ENCODE measurements around the gene TREX2.

Gene TREX2, protein sequence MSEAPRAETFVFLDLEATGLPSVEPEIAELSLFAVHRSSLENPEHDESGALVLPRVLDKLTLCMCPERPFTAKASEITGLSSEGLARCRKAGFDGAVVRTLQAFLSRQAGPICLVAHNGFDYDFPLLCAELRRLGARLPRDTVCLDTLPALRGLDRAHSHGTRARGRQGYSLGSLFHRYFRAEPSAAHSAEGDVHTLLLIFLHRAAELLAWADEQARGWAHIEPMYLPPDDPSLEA

DNA sequence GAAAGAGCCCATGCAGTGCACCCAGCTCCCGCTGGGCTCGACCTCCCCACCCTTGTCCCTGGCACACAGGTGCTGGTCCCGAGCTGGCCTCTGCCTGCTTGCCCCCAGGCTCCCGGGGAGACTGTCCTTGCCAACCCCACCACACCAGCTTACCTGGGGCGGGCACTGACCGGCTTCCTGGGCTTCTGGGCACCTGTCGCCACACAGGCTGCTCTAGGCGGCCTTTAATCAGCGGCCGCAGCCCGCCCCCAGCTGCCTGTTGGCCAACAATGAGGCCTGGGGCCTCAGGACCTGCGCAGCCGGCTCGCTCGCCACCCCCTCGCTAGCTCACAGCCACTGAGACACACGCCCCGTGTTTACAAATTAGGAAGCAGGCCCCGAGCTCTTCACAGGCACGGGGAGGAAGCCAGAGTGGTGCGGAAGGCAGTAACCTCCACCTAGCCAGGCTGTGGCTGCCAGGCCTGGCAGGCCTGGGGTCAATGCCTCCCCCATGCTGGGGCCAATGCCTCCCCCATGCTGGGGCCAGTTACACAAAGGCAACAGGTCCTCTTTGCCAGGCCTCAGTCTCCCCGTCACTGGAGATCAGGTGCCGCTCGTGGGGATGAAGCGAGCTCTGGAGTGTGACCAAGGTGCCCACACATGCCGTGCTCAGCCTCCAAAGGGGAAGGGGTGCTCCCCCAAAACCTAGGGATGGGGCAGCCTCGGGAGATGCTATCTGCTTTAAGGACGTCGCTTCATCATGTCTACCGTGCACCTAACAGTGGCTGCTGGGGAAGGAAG, at the start of gene TREX2:
Gene TREX2, minus strand, starts transcription at position 201 of the 780 bp plus-strand sequence. CDS start 626 bp downstream, outside the sequence.
- no peak for DNase-seq

DNA sequence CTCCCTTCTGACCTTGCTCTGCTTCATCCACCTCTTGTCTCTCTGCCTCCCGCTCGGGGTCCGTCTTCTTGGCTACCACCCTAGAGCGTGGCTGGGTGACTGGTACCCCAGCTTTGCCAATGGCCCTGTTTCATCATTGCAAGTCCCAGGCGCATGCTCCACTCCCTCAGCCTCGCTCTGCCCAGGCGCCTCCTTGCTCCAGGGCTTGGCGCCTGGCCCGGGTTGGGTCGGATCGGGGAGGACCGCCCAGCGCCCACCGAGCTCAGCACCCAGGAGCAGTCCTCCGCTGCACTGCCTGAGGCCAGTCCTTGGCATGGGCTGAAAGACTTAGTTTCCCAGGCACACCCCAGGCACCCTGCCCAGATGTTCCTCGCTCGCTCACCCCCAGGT, 49.5 kb upstream of the TREX2 start:
- DNase-seq, result no peak

DNA sequence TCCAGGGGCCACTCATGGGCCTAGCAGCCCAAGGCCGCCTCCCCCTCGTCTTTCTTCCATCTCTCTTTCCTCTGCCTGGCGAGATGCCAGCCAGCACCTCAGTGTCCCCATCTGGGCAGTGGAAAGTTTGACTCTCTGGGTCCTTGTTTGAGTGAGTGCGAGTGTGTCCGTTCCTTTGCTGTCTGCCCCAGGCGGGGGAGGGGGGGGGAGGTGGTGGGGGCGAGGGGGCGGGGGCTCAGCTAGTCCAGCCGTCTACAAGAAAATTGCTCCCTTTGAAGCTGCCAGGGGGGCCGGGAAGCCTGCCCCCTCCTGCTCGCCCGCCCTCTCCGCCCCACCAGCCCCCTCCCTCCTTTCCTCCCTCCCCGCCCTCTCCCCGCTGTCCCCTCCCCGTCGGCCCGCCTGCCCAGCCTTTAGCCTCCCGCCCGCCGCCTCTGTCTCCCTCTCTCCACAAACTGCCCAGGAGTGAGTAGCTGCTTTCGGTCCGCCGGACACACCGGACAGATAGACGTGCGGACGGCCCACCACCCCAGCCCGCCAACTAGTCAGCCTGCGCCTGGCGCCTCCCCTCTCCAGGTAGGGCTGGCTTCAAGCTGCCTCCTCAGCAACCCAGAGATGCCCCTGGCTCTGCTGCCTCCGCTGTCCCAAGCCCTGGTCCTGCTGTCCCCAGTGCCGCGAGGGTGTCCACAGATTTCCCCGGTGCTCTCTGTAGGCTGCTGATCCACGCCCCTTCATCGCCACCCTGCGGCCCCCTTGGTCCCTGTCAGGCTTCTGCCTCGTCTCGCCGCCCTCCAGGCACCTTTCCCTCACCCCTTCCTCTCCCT, 48.9 kb upstream of the TREX2 start, which contains the start of gene BGN:
Gene BGN, plus strand, starts transcription at position 440 of the 821 bp plus-strand sequence. CDS start 9,652 bp downstream, outside the sequence.
- DNase-seq, result no peak

DNA sequence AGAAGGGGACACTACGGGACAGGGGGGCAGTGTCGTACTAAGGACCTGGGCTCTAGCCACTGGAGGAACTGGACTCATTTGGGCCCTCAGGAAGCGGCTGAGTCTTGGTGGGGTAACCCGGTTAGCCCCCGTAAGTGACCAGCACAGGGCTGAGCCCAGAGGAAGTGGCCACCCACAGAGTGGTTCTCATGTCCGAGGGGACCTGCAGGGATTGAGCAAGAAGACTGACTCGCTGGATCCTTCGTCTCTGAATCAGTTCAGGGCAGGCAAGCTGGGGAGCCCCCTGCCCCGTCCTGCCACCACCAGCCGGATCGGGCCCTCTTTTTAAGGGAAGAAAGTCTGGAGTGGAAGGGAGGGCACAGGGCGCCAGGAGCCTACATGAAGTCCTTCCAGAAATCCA, 48.2 kb upstream of the TREX2 start:
- DNase-seq, result no peak

DNA sequence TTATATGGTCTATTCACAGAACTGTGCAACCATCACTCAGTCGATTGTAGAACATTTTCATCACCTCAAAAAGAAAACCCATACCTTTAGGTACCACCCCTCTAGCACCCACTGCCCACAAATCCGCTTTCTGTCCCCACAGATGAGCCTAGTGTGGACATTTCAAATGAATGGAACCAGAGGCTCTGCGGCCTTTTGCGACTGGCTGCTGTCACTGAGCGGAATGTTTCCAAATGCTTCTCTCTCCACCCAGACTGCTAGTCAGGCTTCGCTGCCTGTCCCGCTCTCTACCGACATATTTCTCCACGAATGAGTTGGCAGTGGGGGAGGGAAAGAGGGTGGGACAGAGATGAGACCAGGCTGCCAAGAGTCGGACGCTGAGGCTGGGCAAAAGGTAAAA, 47.2 kb upstream of the TREX2 start:
- DNase-seq, result no peak

DNA sequence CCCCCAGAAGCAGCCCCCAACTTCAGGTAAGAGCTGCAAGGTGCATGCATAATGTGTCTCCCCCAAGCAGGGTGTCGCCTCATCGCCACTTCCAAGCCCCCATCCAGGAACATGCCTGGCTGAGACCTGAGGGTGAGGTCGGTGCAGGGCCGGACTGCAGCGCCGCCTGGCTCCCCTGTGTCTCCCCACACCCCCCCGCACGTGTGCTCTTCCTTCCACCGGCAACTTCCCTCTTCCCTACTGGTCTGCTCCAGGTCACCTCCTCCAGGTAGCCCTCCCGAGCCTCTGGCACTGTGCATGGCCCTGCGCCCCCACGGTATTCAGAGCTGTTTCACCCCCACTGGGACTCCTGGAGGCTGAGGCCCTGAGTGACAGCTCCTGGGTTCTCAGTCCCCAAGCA, 46.7 kb upstream of the TREX2 start:
- no peak for DNase-seq

DNA sequence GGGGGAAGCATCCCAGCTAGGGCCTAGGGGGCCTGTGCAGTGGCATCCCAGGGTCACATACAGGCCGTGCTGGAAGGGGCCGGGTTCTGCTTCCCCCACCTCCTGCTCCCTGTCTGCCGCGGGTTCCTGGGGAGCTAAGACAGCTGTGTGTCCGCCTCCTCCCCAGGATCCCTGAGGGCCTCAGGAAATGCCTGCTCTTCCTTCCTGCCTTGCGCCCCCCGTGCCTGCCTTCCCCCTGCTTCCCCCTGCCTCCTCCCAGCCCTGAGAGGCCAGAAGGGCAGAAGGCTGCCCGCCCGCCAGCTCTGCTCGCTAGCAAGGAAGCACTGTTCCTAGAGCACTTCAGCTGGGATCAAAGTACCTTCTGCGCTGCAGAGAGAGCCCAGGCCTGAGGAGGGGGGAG, 46.1 kb upstream of the TREX2 start:
- no peak for DNase-seq

DNA sequence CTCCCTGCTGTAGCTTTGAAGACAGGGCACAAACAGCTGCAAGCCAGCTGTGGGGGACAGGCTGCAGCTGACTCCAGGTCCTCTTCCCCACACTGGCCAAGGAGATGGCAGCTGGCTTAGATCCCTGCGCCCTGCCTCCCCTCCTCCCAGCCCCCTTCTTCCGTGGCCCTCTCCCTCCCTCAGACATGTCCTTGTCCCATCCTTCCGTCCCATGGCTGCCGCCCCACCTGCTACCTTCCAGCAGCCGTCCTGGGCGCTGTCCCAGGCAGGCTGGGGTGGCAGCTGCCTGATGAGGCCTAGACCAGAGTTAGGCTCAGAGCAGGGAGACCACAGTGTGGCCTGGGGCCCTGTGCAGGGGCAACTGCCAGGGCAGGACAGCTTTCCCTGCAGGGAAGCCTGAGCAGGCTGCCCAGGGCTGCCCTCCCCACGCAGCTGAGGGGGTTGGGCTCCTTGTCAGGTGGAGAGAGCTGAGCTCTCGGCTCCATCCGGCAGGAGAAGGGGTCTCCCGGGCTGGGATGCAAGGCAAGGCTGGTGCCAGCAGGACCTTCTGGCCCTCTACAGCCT, 45.6 kb upstream of the TREX2 start:
- no peak for DNase-seq

DNA sequence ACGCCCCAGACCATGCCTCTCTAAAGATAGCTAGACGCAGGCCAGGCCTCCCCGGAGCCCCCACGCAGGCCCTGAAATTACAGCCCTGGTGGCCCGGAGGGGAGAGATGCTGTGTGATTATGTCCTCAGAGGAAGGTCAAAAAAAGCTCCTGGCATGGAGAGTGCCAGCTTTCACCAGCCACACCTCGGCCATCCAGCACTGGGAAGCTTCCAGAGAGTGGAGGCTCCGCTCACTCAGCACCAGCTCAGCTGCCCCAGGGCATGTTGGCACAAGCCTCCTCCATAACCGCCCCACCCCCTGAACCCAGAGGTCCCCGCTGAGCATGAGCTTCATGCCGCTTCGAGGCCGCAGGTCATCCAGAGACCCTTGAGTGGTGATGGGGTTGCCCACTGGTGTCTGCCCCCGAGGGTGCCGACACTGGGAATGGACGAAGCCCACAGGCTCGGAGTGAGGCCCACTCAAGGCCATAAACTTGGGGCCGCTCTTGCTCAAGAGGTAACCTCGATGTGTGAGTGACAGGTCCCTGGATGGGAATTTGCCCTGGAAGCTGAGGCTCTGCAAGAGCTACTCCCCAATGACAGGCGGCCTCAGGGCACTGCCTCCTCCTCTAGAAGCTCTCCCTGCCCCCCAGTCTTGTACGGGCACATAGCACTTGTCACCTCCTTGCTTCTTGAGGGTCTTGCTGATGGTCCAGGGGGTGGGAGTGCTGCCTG, 44.5 kb upstream of the TREX2 start:
- no peak for DNase-seq

DNA sequence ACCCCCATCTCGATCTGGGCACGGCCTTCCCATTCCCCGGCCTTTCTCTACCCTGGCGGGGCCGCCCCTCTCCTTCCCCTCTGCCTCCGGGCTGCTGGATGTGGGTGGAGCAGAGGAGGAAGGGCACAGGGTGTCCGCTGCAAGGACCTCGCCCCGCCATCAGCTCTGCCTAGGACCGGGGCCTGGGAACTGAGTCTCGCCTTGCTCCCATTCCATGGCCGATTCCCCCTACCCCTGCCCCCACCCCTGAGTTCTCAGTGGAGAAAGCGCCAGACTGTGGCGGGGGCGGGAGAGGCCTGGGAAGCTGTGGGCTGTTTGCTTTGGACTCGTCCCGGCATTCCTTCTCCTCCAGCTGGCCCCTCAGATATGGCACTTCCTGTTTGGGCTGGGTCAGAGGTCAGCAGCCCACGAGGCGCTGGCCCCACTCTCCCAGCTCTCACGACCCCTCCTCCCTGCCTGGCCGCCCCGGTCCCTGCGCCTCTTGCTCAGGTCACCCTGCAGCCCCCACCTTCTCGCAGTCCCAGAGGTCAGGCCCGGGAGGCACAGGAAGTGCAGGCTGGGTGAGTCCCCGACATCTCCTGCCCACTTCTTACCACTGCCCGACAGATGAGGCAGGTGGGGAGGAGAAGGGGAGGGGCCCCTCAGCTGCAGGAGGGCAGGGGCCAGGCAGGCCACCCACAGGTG, 42.5 kb upstream of the TREX2 start:
- DNase-seq, result no peak

DNA sequence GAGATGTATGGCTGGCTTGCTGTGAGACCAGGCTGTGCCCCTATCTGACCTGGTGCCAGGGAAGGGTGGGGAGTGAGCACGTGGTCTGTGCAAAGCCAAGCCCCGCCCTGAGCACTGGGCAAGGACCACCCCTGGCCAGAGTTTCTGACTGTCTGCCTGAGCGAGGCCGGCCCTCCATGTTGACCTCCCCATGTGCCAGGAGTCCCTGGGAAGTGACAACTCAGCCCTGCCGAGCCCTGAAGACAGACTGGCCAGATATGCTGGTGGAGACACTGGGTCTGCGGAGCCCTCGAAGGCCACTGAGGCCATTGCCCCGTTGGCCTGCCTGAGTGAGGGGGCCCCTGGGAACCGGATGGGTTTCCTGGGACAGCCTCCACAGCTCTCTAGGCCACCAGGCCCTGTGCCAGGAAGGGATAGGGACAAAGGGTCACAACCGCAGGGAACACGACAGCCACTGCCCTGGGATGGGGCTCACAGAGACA, 41.8 kb upstream of the TREX2 start:
- DNase-seq, result no peak

DNA sequence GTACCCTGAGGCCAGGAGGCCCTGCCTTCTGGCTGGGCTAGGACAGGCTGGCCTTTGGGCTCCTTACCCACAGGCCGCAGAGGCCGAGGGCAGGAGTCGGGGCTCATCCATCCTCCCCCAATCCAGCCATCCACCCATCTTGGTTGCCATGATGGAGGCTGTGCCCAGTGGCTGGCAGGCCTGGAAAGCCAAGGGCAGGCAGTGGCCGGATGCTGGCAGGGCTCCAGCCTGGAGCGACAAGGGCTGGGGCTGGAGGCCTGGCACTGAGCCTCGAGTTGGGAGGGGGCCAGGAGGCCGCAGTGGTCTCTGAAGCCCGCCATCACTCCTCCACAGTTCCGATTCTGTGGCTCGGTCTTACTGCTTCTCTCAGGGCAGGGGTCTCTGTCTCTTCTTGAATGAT, 40.3 kb upstream of the TREX2 start:
- DNase-seq, result no peak

DNA sequence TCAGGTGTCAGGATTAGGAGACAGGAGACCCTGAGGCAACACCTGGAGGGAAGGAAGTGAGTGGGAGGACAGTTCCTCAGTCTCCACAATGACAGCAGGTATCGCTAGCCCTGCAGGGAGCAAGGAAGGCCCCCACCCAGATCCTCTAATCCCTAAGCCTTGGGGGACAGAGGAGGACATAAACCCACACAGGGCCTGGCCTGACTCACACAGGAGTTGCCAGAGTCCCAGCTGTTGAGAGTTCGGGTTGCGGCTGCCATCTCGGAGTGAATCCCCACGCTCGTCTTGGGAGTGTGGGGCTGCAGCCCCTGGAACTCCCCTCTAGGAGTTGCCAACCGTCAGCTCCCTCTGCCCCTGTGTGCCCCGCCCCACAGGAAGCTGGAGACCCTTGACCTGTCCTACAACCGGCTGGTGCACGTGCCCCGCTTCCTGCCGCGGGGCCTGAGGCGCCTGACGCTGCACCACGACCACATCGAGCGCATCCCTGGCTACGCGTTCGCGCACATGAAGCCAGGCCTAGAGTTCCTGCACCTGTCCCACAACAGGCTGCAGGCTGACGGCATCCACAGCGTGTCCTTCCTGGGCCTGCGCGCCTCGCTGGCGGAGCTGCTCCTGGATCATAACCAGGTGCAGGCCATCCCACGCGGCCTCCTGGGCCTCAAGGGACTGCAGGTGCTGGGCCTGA, 39.7 kb upstream of the TREX2 start:
- DNase-seq, result no peak

DNA sequence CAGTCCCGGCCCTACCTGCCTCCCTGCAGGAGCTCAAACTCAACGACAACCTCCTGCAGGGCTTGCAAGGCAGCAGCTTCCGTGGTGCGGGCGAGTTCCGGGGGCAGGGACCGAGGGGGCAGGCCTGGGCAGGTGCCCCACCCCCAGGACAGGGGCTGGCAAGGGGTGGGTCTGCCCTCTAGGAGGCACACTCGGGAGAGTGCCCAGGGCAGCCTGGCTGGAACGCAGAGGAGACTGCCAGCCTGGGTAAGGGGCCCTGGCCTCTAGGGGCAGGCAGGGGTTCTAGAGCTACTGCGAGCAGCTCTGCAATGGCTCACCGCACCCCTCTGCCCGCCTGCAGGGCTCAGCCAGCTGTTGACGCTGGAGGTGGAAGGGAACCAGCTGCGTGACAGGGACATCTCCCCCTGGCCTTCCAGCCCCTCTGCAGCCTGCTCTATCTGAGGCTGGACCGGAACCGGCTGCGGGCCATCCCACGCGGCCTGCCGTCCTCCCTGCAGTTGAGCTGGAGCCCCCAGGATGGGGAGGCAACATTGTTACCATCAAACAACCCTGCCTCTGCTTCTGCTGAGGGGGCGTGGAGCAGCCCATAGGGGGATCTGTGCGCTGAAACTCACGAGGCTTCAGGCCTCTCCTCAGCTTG, 36.6 kb upstream of the TREX2 start:
- DNase-seq, result no peak

DNA sequence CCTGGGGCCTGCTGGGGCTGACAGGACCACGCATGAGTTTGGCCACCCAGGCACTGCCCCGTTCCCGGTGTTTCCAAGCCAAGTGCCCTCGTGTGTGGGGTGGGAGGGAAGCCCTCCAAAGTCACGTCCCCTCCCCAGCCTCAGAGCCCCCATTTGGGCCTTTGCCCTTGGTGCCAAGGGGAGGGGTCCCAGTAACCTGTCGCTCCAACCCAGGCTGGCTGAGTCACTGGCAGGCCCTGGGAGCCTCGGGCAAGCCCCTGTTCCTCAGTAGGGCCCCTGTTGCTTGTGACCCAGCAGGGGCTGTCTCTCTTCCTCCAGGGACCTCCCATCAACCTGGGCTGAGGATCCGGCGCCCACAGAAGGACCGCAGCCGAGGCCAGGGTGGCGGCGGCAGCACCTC, 35.2 kb upstream of the TREX2 start:
- DNase-seq, result no peak

DNA sequence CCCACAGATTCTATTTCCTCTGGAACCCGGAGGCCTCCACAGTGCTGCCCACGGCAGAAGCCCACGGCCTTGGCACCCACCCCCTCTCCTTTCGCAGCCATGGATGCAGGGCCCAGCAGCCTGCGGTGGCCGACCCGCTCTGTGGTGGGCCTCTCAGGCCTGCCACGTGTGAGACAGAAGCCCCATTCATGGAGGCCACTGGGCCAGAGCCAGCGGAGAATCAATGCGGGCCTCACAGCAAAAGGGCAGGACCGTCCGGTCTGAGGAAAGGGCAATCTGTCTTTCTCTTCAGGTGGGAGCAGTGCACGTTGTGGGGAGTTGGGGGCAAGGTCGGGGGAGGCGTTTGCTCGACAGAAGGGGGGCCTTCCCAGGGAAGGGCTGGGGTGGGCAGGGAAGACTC, 32.9 kb upstream of the TREX2 start:
- DNase-seq, result no peak

DNA sequence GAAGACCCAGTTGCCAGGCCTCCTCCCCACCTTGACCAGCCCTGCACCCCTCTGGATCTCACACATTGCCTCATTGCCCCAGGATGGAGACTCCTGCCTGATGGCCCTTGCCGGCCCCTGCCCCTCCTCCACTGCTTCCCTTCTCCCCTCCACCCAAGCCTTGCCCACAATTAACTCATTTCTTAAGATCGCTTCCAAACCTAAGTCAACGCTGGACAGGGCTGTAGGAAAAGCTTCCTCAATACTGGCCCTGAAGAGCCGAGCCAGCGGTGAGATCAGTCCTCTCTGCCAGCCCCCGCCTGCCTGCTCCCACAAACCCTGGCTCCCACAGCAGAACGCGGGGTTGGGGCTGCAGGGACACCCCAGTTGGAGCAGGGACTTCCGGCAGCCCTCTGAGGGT, 32.0 kb upstream of the TREX2 start:
- DNase-seq, result no peak

DNA sequence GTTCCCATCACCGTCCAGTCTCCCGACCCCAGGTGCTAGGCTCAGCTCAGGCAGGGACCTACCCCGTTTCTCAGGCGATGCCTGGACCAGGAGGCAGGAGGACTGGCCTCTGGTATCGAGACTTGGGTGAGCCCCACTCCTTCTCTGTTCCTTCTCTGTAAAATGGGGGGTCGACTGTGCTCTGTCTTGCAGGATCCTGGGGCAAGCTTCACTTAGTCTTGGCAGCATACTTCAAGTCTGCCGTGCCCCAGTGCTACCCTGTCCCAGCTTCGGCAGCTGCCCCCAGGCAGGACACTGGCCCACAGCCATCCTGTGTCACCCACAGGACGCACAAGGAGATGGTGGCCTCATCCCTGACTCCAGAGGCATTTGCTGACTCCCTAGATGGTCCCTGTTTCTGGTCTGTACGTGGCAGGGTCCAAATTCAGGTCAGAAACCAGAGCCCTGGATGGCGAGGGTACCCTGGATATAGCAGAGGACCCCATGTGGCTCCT, 31.6 kb upstream of the TREX2 start:
- DNase-seq, result no peak

DNA sequence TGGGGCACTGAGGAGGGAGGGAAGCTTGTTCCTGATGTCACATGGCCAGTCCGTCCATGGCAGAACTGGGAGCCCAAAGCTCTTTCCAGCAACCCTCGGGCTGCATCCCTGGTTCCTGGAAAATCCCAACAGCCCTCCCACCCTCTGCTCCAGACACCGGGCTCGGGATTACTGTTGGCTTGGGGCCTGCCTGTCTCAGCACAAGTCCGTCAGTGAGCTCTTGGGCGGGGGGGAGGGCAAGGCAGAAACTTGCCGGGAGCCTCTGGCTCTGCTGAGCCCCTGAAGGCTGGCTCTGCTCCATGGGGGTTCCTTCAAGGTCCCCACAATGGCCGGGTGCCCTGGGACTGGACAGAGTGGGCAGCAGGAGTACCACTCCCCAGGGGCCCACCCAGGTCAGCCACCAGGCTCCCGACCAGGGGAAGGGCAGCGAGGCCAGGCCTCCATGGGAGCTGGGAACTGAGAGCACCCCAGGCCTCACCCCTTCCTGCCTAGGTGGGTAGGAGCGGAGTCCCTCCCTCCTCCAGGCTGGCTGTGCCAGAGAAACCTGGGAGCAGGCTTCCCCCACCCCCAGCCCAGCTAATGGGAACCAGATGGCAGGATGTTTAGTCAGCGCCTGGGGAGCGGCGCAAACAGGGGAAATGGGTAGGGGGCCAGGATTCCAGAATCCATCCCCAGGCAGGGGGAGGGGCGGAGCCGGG, 31.0 kb upstream of the TREX2 start:
- no peak for DNase-seq

DNA sequence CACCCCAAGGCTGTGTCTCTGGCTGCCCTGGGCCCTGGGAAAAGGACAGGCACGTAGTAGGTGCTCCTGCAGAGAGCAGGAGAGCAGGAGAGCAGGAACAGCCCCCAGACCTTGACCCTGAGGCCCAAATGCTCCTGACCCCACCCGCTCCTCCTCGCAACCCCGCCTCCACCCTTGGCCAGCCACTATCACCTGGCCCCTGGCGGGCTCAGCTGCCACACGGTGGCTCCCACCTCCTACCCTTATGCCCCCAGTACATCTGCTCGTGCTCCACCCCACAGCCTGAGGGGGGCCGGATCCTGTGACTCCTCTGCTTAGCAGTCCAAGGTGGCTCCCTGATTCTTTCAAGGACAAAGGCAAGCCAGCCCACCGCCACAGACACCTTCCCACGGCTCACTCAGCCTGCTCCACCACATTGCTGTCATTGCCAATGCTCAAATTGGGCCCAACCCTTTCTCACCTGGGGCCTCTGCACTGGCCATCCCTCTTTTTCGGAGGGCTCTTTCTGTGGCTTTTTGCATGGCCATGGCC, 30.0 kb upstream of the TREX2 start:
- DNase-seq, result no peak
